Hepatocyte (in vitro differentiated cells): ENCODE measurements around the gene PYHIN1. TPM values are rescaled to one million over a fixed set of nuclear protein-coding genes. Genes with fewer than 3 reads are reported as not detected.

Source experiments
- DNase-seq: peaks from one replicate; pipeline ENCODE4 v3.0.0-alpha.2; 2016; ENCODE audit warnings: low spot score
- H2AFZ ChIP-seq: fragments of 200-600 bp; sonication (generic); 2 replicates; pipeline ENCODE4 v1.6.0; 2016; ENCODE audit warnings: antibody characterized with exemption, mild to moderate bottlenecking
- H3K27ac ChIP-seq: fragments of 200-600 bp; sonication (generic); 2 replicates; pipeline ENCODE4 v1.5.1; 2016; ENCODE audit warnings: mild to moderate bottlenecking
- H3K27me3 ChIP-seq: fragments of 200-600 bp; sonication (generic); 2 replicates; pipeline ENCODE4 v1.6.1; 2016
- H3K36me3 ChIP-seq: fragments of 200-600 bp; sonication (generic); replicated peaks from 2 replicates; pipeline ENCODE4 v1.5.1; 2016; ENCODE audit warnings: low read depth; ENCODE audit not compliant: insufficient read depth
- H3K4me1 ChIP-seq: fragments of 200-600 bp; sonication (generic); 2 replicates; pipeline ENCODE4 v1.5.1; 2016; ENCODE audit warnings: mild to moderate bottlenecking, moderate library complexity; ENCODE audit not compliant: insufficient read depth
- H3K4me2 ChIP-seq: fragments of 200-600 bp; sonication (generic); 2 replicates; pipeline ENCODE4 v1.6.0; 2016
- H3K4me3 ChIP-seq: fragments of 200-600 bp; sonication (generic); 2 replicates; pipeline ENCODE4 v1.5.1; 2016; ENCODE audit warnings: mild to moderate bottlenecking
- H3K79me2 ChIP-seq: fragments of 200-600 bp; sonication (generic); 2 replicates; pipeline ENCODE4 v1.6.0; 2017; ENCODE audit warnings: mild to moderate bottlenecking
- H3K9me2 ChIP-seq: fragments of 200-600 bp; sonication (generic); replicated peaks from 2 replicates; pipeline ENCODE4 v1.6.0; 2017; ENCODE audit warnings: mild to moderate bottlenecking; ENCODE audit not compliant: insufficient read depth
- H3K9me3 ChIP-seq: fragments of 200-600 bp; sonication (generic); 2 replicates; pipeline ENCODE4 v1.5.1; 2016; ENCODE audit warnings: low read depth, mild to moderate bottlenecking
- H4K20me1 ChIP-seq: fragments of 200-600 bp; sonication (generic); 2 replicates; pipeline ENCODE4 v1.6.0; 2016; ENCODE audit warnings: mild to moderate bottlenecking; ENCODE audit not compliant: insufficient read depth, poor library complexity, severe bottlenecking
- CTCF ChIP-seq: fragments of 200-600 bp; sonication (generic); IDR thresholded peaks from 2 replicates; pipeline ENCODE4 v1.5.1; 2016; ENCODE audit warnings: antibody characterized with exemption, mild to moderate bottlenecking; ENCODE audit not compliant: poor library complexity
- EZH2 ChIP-seq: fragments of 200-600 bp; sonication (generic); IDR thresholded peaks from 2 replicates; pipeline ENCODE4 v1.6.1; 2016; ENCODE audit warnings: antibody characterized with exemption, mild to moderate bottlenecking, borderline replicate concordance
- EZH2phosphoT487 ChIP-seq: fragments of 200-600 bp; sonication (generic); IDR thresholded peaks from one replicate; pipeline ENCODE4 v1.6.1; 2018; ENCODE audit warnings: antibody characterized with exemption, mild to moderate bottlenecking, low read depth, moderate library complexity; ENCODE audit not compliant: unreplicated experiment, severe bottlenecking
- WGBS: methylation state at CpG from one replicate; pipeline ENCODE4 v1.1.6; 2016; ENCODE audit warnings: low lambda C conversion rate; ENCODE audit errors: missing lambda C conversion rate; 5-methylcytosine and 5-hydroxymethylcytosine counted together
- polyA plus RNA-seq: library from polyadenylated mRNA; unstranded; fragments of >200 nt; fragmentation: Nextera tagmentation; extraction: Ambion mirVana; gene quantifications from 2 replicates; pipeline ENCODE4 v1.2.1, GENCODE V29; 2016
- total RNA-seq: library from RNA; depleted of rRNA; stranded (reverse); fragments of >200 nt; gene quantifications from 2 replicates; pipeline ENCODE4 v1.2.3, GENCODE V29; 2014

PYHIN1 gene
- total and polyA plus RNA-seq, 2 experiments from 2014 or later: not detected

GRCh38 chr1:158901623-158902022, 29.7 kb upstream of the PYHIN1 start:
- no peaks in the 10 kb centered on the region for H3K4me1 ChIP-seq
- H3K9me2 ChIP-seq: no peaks in the 10 kb centered on the region
- H3K27ac ChIP-seq: no peak overlapping the region
- H3K36me3 ChIP-seq: no peaks in the 10 kb centered on the region
- no peak overlapping the region for H3K4me3 ChIP-seq
- H3K27me3 ChIP-seq: no peaks in the 10 kb centered on the region
- DNase-seq: no peak
- H4K20me1 ChIP-seq: no peaks in the 10 kb centered on the region
- H3K4me2 ChIP-seq: no peak overlapping the region
- H3K9me3 ChIP-seq: no peaks in the 10 kb centered on the region
- WGBS: 87% methylated on average over 3 of the region's 3 CpGs
- no peak for TF ChIP-seq CTCF
- TF ChIP-seq EZH2phosphoT487: no peak
- no peak for TF ChIP-seq EZH2
- H3K79me2 ChIP-seq: no peaks in the 10 kb centered on the region
- H2AFZ ChIP-seq: no peak overlapping the region

DNA sequence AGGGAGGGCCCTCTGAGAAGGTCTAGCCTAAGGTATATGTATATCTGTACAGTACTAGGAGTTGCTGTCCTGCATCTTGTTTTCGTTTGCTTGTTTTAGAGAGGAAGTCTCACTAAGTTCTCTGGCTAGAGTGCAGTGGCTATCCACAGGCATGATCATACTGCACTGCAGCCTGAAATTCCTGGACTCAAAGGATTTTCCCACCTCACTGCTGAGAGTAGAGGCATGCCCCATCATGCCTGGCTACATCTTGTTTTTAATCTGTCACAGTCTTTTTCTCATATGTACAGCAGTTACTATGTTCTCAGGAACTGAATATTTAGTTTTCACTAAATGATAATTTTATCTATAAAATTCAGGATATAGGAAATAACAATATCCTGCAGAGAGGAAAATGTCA, 15.3 kb upstream of the PYHIN1 start:
- Histone ChIP-seq H2AFZ (no peak overlapping the region), H3K36me3 (no peaks in the 10 kb centered on the region), H3K27ac (no peak overlapping the region), H3K9me3 (peaks cover 9% of the 10 kb centered on the region), H3K4me3 (no peak overlapping the region), H3K4me2 (peak overlapping the region; percentile 13), H3K4me1 (no peaks in the 10 kb centered on the region), H3K27me3 (no peaks in the 10 kb centered on the region), H3K79me2 (no peaks in the 10 kb centered on the region), H4K20me1 (no peaks in the 10 kb centered on the region), H3K9me2 (no peaks in the 10 kb centered on the region)
- TF ChIP-seq EZH2 (no peak), CTCF (no peak), EZH2phosphoT487 (no peak)
- DNase-seq: no peak
- 55% methylated on average over 1 of the region's 1 CpG for WGBS

DNA sequence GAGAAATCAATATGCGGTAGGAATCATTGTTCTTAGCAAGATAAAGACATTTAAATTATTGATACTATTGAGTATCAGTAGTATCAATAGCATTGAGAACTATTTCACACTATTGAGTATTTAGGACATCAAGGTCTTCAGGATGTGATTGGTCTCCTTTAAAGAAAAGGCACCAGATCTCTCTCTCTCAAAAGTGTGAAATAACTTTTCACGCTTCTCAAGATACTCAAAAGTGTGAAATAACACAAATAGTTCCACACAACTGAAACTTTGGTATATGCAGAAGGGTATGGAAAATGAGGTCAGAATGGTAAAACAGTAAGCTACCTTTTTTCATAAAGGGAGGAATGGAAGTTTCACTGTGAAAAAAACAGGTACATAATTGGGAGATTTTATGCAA, 6.7 kb upstream of the PYHIN1 start:
- Histone ChIP-seq H3K36me3 (no peaks in the 10 kb centered on the region), H3K9me2 (no peaks in the 10 kb centered on the region), H2AFZ (no peak overlapping the region), H4K20me1 (no peaks in the 10 kb centered on the region), H3K27ac (no peak overlapping the region), H3K4me3 (no peak overlapping the region), H3K4me1 (no peaks in the 10 kb centered on the region), H3K27me3 (no peaks in the 10 kb centered on the region), H3K79me2 (no peaks in the 10 kb centered on the region), H3K9me3 (no peaks in the 10 kb centered on the region), H3K4me2 (no peak overlapping the region)
- no peak for TF ChIP-seq EZH2
- no peak for TF ChIP-seq EZH2phosphoT487
- TF ChIP-seq CTCF: no peak
- WGBS: 79% methylated on average over 2 of the region's 2 CpGs
- DNase-seq: no peak

DNA sequence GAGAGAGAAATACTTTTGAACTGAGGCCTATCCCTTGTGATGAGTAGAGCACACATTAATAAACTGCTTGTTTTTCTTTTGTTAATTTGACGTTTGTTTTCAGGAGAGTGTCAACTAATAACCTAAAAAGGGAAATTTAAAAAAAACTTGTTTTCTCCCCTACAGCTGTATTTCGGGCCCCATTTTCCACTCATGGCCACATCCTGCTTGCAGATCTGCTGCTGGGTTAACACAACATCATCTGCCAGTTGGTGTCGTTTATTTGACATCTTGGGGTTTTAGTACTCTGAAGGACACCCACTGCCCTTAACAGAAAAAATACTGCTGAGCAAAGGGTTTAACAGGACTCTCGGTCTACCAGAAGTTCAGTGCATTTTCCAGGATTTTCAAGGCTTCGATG, 848 bp upstream of the PYHIN1 start:
- Histone ChIP-seq H3K36me3 (no peaks in the 10 kb centered on the region), H3K9me2 (no peaks in the 10 kb centered on the region), H3K9me3 (no peaks in the 10 kb centered on the region), H4K20me1 (no peaks in the 10 kb centered on the region), H3K4me1 (no peaks in the 10 kb centered on the region), H3K4me3 (no peak overlapping the region), H2AFZ (no peak overlapping the region), H3K27me3 (no peaks in the 10 kb centered on the region), H3K27ac (no peak overlapping the region), H3K4me2 (no peak overlapping the region), H3K79me2 (no peaks in the 10 kb centered on the region)
- TF ChIP-seq EZH2phosphoT487 (no peak), CTCF (no peak), EZH2 (no peak)
- 84% methylated on average over 5 of the region's 5 CpGs for whole genome bisulfite sequencing
- DNase-seq: no peak
